Ovary (tissue), 9 donors: ENCODE results near the gene RBBP8. TPM values are rescaled to one million over a fixed set of nuclear protein-coding genes. Genes with fewer than 3 reads are reported as not detected.

Source experiments
- DNase-seq, 5 donors: peaks; one replicate each; pipeline ENCODE4 v3.0.0-alpha.2; 2019 to 2020
- H3K27ac ChIP-seq, 2 donors: fragments of 200-600 bp; one replicate each; pipeline versions ENCODE4 v1.5.1 to v1.8.0; 2019 to 2022
- H3K27me3 ChIP-seq: fragments of 200-600 bp; one replicate; pipeline ENCODE4 v1.8.0; 2022
- H3K36me3 ChIP-seq: fragments of 200-600 bp; sonication (generic); one replicate; pipeline ENCODE4 v1.5.1; 2019
- H3K4me1 ChIP-seq: one replicate; pipeline ENCODE4 v1.8.1; 2013; ENCODE audit warnings: mild to moderate bottlenecking, moderate library complexity; ENCODE audit not compliant: insufficient read depth
- H3K4me3 ChIP-seq: fragments of 200-600 bp; sonication (generic); one replicate; pipeline ENCODE4 v1.5.1; 2017
- H3K9me3 ChIP-seq, 2 donors: fragments of 200-600 bp in 1 of 2; sonication (generic) in 1 of 2; one replicate each; pipeline versions ENCODE4 v1.5.1 to v1.8.1; 2013 to 2019; ENCODE audit warnings: mild to moderate bottlenecking in 1 of 2, moderate library complexity in 1 of 2
- EP300 ChIP-seq: sonication (generic); formaldehyde crosslinking; IDR thresholded peaks from one replicate; pipeline ENCODE4 v1.6.1; 2017; ENCODE audit warnings: antibody characterized with exemption
- POLR2A ChIP-seq: fragments of 450-650 bp; IDR thresholded peaks from one replicate; pipeline ENCODE4 v1.6.1; 2017; ENCODE audit warnings: antibody characterized with exemption, mild to moderate bottlenecking, moderate library complexity
- WGBS, 3 donors: extraction: QIAGEN DNeasy Blood & Tissue Kit in 1 of 3; methylation state at CpG; one replicate each; pipeline versions ENCODE4 v1.1.5 to v1.1.7; 2013 to 2017; 5-methylcytosine and 5-hydroxymethylcytosine counted together
- intact Hi-C, 4 donors: fragments of 100-400 bp; cut with DNase I; formaldehyde crosslinking; loops; one replicate each; pipeline versions ENCODE4 v1.11.0 to v1.15.1; 2022 to 2023
- polyA plus RNA-seq, 2 donors: library from polyadenylated mRNA; stranded (reverse); fragments of 200-250 nt in 1 of 2; fragments of 350-450 nt in 1 of 2; fragmentation: Illumina TruSeq in 1 of 2; extraction: RNeasy Lipid Tissue Mini Kit (QIAGEN cat#74804) in 1 of 2; gene quantifications; one replicate each; pipeline ENCODE4 v1.2.3, GENCODE V29; 2013 to 2014
- total RNA-seq, 7 donors: library from RNA; depleted of rRNA in 2 of 7; stranded (reverse); fragments of >200 nt in 2 of 7; fragmentation: NEBNext Ultra II Directional in 3 of 7; extraction: Animal tissue kit (Norgen Biotek cat#: 25700) in 3 of 7; gene quantifications; one replicate each; pipeline versions ENCODE4 v1.1.0 to v1.2.4, GENCODE V29; 2016 to 2023
- TF ChIP-seq, protein P1 (sequence below), 3 donors: fragments of 450-650 bp in 2 of 3; fragments of 200-600 bp in 1 of 3; IDR thresholded peaks; one replicate each; pipeline versions ENCODE4 v1.5.1 to v1.8.0; 2016 to 2022; ENCODE audit warnings: antibody characterized with exemption in 3 of 3, mild to moderate bottlenecking in 1 of 3
- donor health status: DM: no; HTN: no; CAD: no; lungs with moderate emphysema.
- donor health status: DM: no; HTN: no; CAD: no.
- donor health status: Bipolar disorder and iron deficiency.
- donor health status: DM: yes; HTN: yes; CAD: no.
- donor health status: DM: no; HTN: no; CAD: no.
- donor health status: DM: yes; HTN: yes; CAD: no.

Gene RBBP8
- total and polyA plus RNA-seq, 9 donors = 7.3 to 59.4 (median 13.6) TPM

GRCh38 chr18:23043803-23044376 lies 110.8 kb downstream of the RBBP8 start:
- H3K27me3 ChIP-seq = no peaks in the 10 kb centered on the region
- TF ChIP-seq, protein P1, sequence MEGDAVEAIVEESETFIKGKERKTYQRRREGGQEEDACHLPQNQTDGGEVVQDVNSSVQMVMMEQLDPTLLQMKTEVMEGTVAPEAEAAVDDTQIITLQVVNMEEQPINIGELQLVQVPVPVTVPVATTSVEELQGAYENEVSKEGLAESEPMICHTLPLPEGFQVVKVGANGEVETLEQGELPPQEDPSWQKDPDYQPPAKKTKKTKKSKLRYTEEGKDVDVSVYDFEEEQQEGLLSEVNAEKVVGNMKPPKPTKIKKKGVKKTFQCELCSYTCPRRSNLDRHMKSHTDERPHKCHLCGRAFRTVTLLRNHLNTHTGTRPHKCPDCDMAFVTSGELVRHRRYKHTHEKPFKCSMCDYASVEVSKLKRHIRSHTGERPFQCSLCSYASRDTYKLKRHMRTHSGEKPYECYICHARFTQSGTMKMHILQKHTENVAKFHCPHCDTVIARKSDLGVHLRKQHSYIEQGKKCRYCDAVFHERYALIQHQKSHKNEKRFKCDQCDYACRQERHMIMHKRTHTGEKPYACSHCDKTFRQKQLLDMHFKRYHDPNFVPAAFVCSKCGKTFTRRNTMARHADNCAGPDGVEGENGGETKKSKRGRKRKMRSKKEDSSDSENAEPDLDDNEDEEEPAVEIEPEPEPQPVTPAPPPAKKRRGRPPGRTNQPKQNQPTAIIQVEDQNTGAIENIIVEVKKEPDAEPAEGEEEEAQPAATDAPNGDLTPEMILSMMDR (IDR thresholded peaks at IDR 0.05) = no peak
- TF ChIP-seq EP300 (no peak), POLR2A (no peak)
- no peaks in the 10 kb centered on the region for H3K9me3 ChIP-seq
- DNase-seq = no peak
- H3K4me3 ChIP-seq = no peak overlapping the region
- H3K36me3 ChIP-seq = no peaks in the 10 kb centered on the region
- WGBS, 3 donors = 83 to 91% (median 90%) methylated on average over 7 of the region's 7 CpGs
- no peaks in the 10 kb centered on the region for H3K4me1 ChIP-seq
- no peak overlapping the region for H3K27ac ChIP-seq
- intact Hi-C loops = loop anchor here in 1 of 4 donors (10.0 kb wide), 1 partner anchor 341 kb away; no protein-coding TSS in a partner anchor

DNA sequence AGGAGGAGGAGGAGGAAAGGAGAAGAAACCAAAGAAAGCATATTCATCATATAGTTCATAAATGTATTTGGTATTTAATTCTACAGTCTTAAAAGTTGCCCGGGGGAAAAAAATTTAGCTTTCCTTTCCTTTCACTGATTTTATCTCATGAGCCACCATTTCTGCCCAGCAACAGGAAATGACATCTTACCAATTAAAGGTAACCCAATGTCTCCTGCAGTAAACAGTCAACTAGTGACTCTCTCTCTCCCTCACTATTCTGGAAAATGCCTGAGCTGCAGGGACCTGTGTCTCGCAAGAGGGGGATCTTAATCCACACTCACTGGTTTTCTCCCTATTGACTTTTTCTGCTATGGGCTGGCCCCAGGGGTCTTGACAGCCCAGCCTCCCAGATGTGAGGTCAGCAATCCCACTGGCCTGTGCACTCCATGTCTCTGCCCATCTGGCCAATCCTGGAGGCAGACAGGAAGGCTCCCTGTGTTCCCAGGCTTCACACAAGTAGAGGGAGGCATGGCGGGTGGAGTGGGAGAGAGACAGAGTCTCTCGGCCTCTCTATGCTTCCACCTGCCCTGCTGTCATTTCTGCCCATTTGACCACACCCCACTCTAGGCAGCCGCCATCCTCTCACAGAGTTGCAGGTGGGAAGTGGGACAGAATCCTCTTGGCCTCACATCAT lies 116.7 kb downstream of the RBBP8 start:
- no peak overlapping the region for H3K27ac ChIP-seq
- intact Hi-C loops = loop anchor here in 1 of 4 donors (10.0 kb wide), 1 partner anchor 335 kb away; no protein-coding TSS in a partner anchor

DNA sequence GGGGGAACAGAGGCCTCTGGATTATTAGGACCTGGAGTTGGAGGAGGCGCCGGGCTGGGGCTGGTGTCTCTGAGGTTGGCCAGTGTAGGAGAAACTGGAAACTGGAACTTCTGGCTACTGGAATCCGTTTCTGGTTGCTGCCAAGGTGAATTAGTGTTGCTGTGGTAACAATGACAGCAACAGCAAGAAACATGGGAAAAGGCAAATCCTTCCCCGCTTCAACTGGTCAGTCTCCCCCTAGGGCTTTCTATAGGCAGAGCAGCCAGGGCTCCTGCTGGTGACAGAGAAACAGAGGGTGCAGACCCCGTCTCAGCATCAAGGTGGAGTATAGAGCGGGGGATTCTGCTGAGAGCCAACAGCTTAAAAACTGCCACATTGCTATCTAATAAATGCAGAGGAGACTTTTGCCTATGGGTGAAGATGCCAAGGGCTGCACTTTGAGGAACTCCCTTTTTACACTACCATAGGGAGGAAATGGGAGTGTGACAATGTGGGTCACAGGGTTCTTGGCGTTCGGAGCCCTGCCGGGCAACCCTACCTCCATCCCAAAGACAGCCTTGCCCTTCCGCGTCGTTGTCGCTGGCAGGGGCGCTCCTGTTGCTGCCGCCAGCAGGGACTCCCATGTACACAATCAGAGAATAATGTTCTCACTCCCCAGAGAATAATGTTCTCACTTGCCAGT lies 120.8 kb downstream of the RBBP8 start:
- no peaks in the 10 kb centered on the region for H3K27me3 ChIP-seq
- intact Hi-C loops = no loop called here
- H3K4me1 ChIP-seq = no peaks in the 10 kb centered on the region
- no peak for DNase-seq
- H3K27ac ChIP-seq = no peak overlapping the region
- no peaks in the 10 kb centered on the region for H3K36me3 ChIP-seq
- no peaks in the 10 kb centered on the region for H3K9me3 ChIP-seq
- TF ChIP-seq POLR2A (no peak), EP300 (no peak)
- TF ChIP-seq, protein P1 (IDR thresholded peaks at IDR 0.05) = no peak
- no peak overlapping the region for H3K4me3 ChIP-seq
- WGBS, 3 donors = 56 to 64% (median 58%) methylated on average over 15 of the region's 15 CpGs

More for the DNA sequence above, 116.7 kb downstream of the RBBP8 start:
- TF ChIP-seq, protein P1 (IDR thresholded peaks at IDR 0.05) = no peak
- no peak for TF ChIP-seq EP300
- TF ChIP-seq POLR2A = no peak
- no peaks in the 10 kb centered on the region for H3K9me3 ChIP-seq
- no peaks in the 10 kb centered on the region for H3K36me3 ChIP-seq
- no peaks in the 10 kb centered on the region for H3K4me1 ChIP-seq
- no peaks in the 10 kb centered on the region for H3K27me3 ChIP-seq
- H3K4me3 ChIP-seq = no peak overlapping the region
- DNase-seq = no peak
- WGBS, 3 donors = 83 to 93% (median 83%) methylated on average over 5 of the region's 5 CpGs

DNA sequence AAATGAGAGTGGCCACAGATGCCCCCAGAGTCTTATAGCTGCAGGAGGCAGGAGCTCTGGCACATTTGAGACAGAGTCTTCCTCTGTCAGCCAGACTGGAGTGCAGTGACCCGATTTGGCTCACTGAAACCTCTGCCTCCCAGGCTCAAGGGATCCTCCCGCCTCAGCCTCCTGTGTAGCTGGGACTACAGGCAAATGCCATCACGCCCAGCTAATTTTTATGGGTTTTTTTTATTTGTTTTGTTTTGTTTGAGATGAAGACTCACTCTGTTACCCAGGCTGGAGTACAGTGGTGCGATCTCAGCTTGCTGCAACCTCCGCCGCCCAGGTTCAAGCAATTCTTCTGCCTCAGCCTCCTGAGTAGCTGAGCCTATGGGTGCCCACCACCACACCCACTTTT lies 121.4 kb downstream of the RBBP8 start:
- no peaks in the 10 kb centered on the region for H3K4me1 ChIP-seq
- H3K9me3 ChIP-seq = no peaks in the 10 kb centered on the region
- no peaks in the 10 kb centered on the region for H3K27me3 ChIP-seq
- intact Hi-C loops = no loop called here
- H3K27ac ChIP-seq = no peak overlapping the region
- no peak for DNase-seq
- 89 to 93% (median 91%) methylated on average over 6 of the region's 6 CpGs for WGBS, 3 donors
- no peak overlapping the region for H3K4me3 ChIP-seq
- no peak for TF ChIP-seq POLR2A
- TF ChIP-seq EP300 = no peak
- TF ChIP-seq, protein P1 (IDR thresholded peaks at IDR 0.05) = no peak
- H3K36me3 ChIP-seq = no peaks in the 10 kb centered on the region
